Mesodermal cell (in vitro differentiated cells): ENCODE measurements around the gene NFKBIE.

Source experiments
- H3K27ac ChIP-seq: 2 replicates; pipeline ENCODE4 v1.7.0; 2013; ENCODE audit warnings: mild to moderate bottlenecking, low read depth, low read length, moderate library complexity; ENCODE audit not compliant: severe bottlenecking
- H3K36me3 ChIP-seq: 2 replicates; pipeline ENCODE4 v1.7.1; 2013; ENCODE audit warnings: mild to moderate bottlenecking, low read length, moderate library complexity; ENCODE audit not compliant: control insufficient read depth, insufficient read depth
- H3K4me1 ChIP-seq: one replicate; pipeline ENCODE4 v1.7.1; 2013; ENCODE audit warnings: mild to moderate bottlenecking, low read length; ENCODE audit not compliant: insufficient read depth, control insufficient read depth, poor library complexity, severe bottlenecking
- H3K4me3 ChIP-seq: 2 replicates; pipeline ENCODE4 v1.7.0; 2013; ENCODE audit warnings: low read length, control low read depth, mild to moderate bottlenecking; ENCODE audit not compliant: insufficient read depth, poor library complexity, severe bottlenecking; ENCODE audit errors: extremely low read depth
- H3K9me3 ChIP-seq: 2 replicates; pipeline ENCODE4 v1.7.1; 2013; ENCODE audit warnings: mild to moderate bottlenecking, low read length, moderate library complexity; ENCODE audit not compliant: control insufficient read depth
- WGBS, 2 experiments: methylation state at CpG; one replicate each; pipeline ENCODE4 v1.1.5; 2013; ENCODE audit warnings: missing lambda C conversion rate in 2 of 2; ENCODE audit not compliant: insufficient coverage in 2 of 2; 5-methylcytosine and 5-hydroxymethylcytosine counted together

Gene NFKBIE

GRCh38 chr6:44211284-44211683 is 54.1 kb downstream of the NFKBIE start:
- no peak overlapping the region for H3K4me3 ChIP-seq
- WGBS, 2 experiments, result 86 to 100% methylated on average over 1 of the region's 3 CpGs
- no peaks in the 10 kb centered on the region for H3K4me1 ChIP-seq
- no peak overlapping the region for H3K27ac ChIP-seq
- no peaks in the 10 kb centered on the region for H3K36me3 ChIP-seq
- no peaks in the 10 kb centered on the region for H3K9me3 ChIP-seq
